NCI-H1417 treated with DMSO at 0.1 percent for 48 hours (cell line): ENCODE results near the gene CRTAC1.
A peak's percentile ranks its signal among the peaks of the same experiment; 100 is the strongest.
"Not testable (repeated sequence)": the region's sequence is repeated elsewhere in the genome, so short reads cannot be mapped to it uniquely, and the experiment has no call there.

Experiments used
- DNase-seq: peaks from one replicate; lab custom pipeline; 2025; lab: John Stamatoyannopoulos, UW

CRTAC1 gene

GRCh38 chr10:97842656-97843280 is 187.7 kb downstream of the CRTAC1 start:
- no peak for DNase-seq

DNA sequence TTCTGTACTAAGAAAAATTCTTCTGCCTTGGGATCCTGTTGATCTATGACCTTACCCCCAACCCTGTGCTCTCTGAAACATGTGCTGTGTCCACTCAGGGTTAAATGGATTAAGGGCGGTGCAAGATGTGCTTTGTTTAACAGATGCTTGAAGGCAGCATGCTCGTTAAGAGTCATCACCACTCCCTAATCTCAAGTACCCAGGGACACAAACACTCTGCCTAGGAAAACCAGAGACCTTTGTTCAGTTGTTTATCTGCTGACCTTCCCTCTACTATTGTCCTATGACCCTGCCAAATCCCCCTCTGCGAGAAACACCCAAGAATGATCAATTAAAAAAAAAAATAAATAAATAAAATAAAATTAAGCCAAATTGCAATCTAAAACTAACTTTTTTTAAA is 188.3 kb downstream of the CRTAC1 start:
- not testable (repeated sequence) for DNase-seq

DNA sequence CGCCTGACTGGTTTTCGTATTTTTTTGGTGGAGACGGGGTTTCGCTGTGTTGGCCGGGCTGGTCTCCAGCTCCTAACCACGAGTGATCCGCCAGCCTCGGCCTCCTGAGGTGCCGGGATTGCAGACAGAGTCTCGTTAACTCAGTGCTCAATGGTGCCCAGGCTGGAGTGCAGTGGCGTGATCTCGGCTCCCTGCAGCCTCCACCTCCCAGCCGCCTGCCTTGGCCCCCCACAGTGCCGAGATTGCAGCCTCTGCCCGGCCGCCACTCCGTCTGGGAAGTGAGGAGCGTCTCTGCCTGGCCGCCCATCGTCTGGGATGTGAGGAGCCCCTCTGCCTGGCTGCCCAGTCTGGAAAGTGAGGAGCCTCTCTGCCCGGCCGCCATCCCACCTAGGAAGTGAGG is 189.3 kb downstream of the CRTAC1 start:
- not testable (repeated sequence) for DNase-seq

GRCh38 chr10:97838091-97838490 is 192.3 kb downstream of the CRTAC1 start:
- DNase-seq = no peak

GRCh38 chr10:97836446-97836845 is 194.0 kb downstream of the CRTAC1 start:
- DNase-seq = no peak

GRCh38 chr10:97831259-97831658 is 199.2 kb downstream of the CRTAC1 start:
- DNase-seq = no peak

DNA sequence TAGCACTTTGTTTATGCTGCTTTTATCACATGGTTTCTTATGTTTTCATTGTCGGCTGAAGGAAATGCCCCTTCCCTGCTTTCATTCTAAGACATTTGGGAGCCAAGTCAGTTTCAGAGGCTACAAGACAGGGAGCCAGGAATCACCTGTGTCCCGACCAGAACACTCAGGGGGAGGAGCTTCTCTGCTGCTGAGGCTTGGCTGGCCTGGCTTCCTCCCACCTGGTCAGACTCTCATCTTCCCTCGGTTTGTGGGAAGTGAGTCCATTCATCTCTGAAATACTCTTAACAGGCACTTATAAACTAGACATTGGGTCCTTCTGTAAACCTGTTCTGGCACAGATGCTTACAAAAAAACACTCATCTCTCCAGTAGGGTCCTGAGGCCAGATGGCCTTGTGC is 200.4 kb downstream of the CRTAC1 start:
- no peak for DNase-seq

DNA sequence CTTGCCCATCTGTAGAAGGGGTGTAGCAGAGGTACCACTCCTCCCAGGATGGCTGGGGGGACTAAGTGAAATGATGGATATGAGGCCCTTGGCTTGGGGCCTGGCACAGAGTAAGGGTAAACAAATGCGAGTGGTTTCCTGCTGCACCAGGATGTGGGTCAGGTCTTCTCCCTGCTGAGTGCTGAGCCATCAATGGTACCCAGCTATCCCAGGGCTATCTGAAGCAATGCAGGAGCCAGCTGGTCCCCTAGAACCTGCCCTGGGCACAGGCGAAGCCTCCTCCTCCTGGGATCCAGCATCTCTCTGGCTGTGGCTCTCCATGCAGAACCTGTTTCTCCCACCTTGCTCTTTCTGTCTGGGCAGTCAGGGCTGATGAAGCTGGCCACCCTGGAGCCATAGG is 201.7 kb downstream of the CRTAC1 start:
- no peak for DNase-seq

DNA sequence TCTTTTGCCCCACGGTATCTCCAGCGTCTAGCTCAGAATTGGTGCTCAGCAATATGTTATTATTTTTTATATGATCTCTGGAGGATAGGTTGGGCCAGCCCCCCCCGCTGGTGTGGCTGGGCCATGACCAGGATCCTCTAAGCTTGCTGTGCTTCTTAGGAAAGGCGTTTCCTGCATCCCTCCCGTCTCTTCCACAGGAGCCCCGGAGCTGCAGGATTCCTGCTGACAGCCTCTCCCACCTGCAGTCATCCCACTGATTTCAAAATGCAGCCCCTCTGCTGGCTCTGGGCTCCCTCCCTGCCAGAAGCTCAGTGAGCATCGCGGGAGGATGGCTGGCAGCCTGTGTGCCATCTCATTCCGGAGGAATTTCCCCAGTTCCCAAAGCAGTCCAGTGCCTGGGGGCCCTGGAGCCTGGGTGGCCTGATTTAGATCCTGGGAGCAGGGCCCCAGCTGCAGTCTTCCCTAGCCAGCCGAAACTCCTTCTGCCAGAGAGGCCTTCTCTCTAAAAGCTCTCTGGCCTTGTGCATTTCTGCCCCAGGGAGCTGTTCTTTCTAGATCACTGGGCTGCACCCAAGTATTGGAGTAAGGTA is 202.6 kb downstream of the CRTAC1 start:
- no peak for DNase-seq

GRCh38 chr10:97826892-97827291 is 203.5 kb downstream of the CRTAC1 start:
- DNase-seq = no peak

DNA sequence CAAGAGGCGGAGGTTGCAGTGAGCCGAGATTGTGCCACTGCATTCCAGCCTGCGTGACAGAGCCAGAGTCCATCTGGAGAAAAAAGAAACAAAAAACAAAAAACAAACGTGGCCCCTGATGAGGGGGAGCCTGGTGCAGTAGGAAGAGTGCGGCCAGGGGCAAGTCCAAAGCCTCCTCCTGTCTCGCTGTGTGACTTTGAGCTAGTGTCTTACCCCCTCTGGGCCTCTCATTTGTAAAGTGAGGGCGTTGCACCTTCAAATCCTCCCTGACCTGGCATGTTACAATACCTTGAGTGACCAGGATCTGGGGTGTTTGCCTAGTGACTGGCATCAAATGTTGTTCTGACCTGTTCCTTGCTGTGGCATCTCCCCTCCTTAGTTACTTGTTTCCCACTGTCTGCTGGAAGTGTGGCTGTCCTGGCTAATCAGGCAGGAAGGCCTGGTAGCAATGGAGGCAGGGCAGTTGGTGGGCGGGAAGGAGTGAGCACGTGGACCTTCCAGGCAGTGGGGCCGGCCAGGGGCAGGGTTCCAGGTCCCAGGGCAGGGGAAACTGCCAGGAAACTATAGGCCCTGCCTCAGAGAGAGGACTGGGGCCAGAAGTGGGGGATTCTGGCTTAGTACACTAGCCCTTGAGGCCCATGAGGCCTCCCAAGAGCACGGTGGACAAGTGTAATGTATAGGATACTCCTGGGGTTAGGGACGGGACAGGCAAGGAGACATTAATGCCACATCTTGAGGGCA is 205.2 kb downstream of the CRTAC1 start:
- DNase-seq = no peak

DNA sequence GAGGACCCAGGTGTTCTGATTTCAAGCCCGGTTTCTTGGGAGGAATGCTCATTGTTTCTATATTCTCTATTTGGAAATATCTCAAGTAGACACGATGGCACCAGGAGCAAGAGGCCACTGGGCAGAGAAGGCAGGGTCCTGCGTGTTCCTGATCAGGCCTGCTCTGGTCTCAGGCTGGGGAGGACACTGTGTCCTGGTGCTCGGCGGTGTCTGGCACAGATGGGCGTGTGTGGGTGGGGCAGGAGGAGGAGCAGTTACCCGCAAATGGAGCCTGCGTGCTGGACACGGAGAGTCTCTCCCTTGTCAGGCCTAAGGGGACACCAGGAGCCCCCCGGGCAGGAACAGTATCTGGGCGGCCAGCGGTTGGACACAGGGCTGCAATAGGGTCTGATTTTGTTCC is 206.7 kb downstream of the CRTAC1 start:
- DNase-seq = no peak

DNA sequence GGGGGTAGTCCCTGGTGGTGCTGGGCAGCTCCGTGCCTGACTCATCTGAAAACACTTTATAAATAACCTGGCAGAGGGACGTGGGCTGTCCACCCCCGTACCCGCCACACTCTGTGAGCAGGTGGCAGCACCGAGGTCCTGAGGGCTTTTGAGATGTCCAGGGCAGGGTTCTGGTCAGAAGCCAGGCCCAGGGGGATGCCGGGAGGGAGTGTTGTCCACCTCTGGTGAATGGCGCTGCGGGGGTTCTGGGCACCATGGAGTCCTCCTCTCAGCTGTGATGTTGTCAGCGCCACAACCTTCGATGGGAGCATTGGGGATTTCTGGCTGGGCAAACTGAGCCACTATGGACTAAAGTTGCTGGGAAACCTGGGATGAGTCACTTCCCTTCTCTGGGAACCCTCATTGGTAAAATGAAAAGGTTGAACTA is 208.1 kb downstream of the CRTAC1 start:
- DNase-seq = no peak

DNA sequence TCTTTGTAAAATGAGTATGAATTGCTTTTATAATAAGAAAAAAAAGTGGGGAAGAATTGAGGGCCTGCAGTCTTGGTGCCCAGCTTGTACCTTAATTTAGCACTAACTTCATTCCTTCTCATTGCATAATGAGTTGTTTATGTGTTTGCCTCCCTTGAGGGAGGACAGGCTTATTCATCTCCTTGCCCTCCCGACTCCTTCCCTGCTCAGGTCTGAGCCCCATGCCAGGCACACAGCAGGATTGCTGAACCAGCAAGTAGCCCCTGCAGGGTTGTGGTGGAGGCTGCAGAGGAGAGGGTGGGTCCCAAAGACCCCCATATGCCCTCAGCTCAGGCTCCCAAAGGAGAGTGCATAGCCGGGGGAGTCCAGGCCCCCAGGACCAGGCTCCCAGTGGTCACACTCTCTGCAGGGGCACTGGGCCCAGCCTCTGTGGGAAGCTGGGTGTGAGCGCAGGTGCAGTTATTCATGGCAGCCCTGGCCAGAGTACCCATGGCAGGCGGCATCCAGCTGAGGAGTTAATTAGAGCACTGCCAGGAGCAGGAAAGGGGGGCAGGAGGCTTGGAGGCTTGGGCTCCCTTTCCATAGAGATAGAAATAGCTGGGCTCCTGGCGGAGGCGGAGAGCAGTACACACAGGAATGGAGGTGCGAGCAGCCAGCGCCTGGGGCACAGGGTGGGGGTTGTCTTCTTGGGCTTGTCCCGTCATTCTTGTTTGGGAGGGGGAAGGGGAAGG is 208.9 kb downstream of the CRTAC1 start:
- peak; percentile 2 for DNase-seq

DNA sequence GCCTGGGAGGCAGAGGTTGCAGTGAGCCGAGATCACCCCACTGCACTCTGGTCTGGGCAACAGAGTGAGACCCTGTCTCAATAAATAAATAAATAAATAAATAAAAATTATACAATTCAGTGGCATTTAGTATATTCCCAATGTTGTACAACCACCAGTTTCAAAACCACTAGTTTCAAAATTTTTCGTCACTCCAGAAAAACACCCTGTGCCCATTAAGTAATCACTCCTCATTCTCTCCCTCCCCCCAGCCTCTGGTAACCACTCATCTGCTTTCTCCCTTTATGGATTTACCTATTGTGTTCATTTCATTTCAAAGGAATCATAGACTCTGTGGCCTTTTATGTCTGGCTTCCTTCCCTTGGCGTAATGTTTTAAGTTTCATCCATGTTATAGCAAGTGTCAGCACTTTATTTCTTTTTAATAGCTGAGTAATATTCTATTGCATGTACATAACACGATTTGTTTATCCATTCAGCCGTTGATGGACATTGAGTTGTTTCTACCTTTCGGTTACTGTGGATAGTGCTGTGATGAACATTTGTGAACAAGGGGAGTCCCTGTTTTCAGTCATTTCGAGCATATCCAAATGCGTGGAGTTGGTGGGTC is 210.2 kb downstream of the CRTAC1 start:
- no peak for DNase-seq

GRCh38 chr10:97818572-97818971 is 211.8 kb downstream of the CRTAC1 start:
- no peak for DNase-seq

DNA sequence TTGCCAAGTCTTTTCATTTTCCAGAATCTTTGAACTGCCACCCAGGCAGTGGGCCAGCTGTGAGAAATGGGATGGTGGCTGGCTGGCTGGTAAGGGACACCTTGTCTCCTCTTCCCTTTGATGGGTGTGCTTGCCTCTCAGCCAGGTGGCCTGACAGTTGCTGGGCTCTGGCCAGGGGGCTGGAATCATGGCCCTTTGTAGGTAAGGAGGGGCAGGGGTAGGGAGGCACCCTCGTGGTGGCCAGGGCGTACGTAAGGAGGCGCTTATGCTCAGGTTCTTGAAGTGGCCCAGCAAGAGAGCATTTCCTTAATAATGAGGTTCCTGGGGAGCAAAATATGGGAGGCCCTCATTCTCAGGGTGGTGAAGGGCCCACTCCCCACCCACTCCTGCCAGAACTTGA is 213.8 kb downstream of the CRTAC1 start:
- DNase-seq = no peak
